HepG2 (cell line): ENCODE measurements around the gene PCARE. TPM values are rescaled to one million over a fixed set of nuclear protein-coding genes. Genes with fewer than 3 reads are reported as not detected.

Experiments
- DNMT1 ChIP-seq: sonication (generic); formaldehyde crosslinking; IDR thresholded peaks from 2 replicates; pipeline ENCODE4 v1.5.1; 2020; ENCODE audit warnings: mild to moderate bottlenecking, missing genetic modification reagents
- FOXP1 ChIP-seq, 2 experiments: fragments of 450-650 bp in 1 of 2; IDR thresholded peaks; 2 replicates each; pipeline ENCODE4 v1.6.1; 2017 to 2018; ENCODE audit warnings: antibody characterized with exemption in 1 of 2
- MLXIP ChIP-seq: sonication (generic); formaldehyde crosslinking; IDR thresholded peaks from 2 replicates; pipeline ENCODE4 v1.9.0; 2021; ENCODE audit warnings: missing genetic modification reagents, borderline replicate concordance
- PAXIP1 ChIP-seq: sonication (generic); formaldehyde crosslinking; conservative IDR thresholded peaks from 2 replicates; pipeline ENCODE4 v1.4.0; 2020; ENCODE audit warnings: mild to moderate bottlenecking, missing genetic modification reagents, moderate library complexity
- PHF5A ChIP-seq: IDR thresholded peaks from one replicate; pipeline ENCODE4 v1.6.1; 2018; ENCODE audit warnings: low read depth, missing genetic modification reagents; ENCODE audit not compliant: unreplicated experiment
- SOX13 ChIP-seq, 3 experiments: fragments of 450-650 bp in 1 of 3; sonication (generic) in 1 of 3; formaldehyde crosslinking in 1 of 3; IDR thresholded peaks in 2 of 3; conservative IDR thresholded peaks in 1 of 3; 2 replicates each; pipeline versions ENCODE4 v1.5.0 to v1.6.1; 2016 to 2020; ENCODE audit warnings: antibody characterized with exemption in 1 of 3, mild to moderate bottlenecking in 1 of 3, missing compliant biosample characterization in 1 of 3, missing genetic modification reagents in 1 of 3, moderate library complexity in 1 of 3
- SRSF1 ChIP-seq: fragments of 200-400 bp; formaldehyde crosslinking; optimal IDR thresholded peaks from 2 replicates; pipeline ENCODE3; 2017; ENCODE audit warnings: mild to moderate bottlenecking, low read depth, low read length, moderate library complexity
- SUZ12 ChIP-seq: fragments of 150-350 bp; IDR thresholded peaks from 2 replicates; pipeline ENCODE4 v1.6.1; 2014; ENCODE audit warnings: low read depth, low read length
- XBP1 ChIP-seq: sonication (generic); formaldehyde crosslinking; IDR thresholded peaks from 2 replicates; pipeline ENCODE4 v1.5.0; 2020; ENCODE audit warnings: missing genetic modification reagents
- ZBTB2 ChIP-seq: sonication (generic); formaldehyde crosslinking; IDR thresholded peaks from 2 replicates; pipeline ENCODE4 v1.8.0; 2022; ENCODE audit warnings: low read depth, missing genetic modification reagents
- ZBTB33 ChIP-seq: sonication (generic); formaldehyde crosslinking; IDR thresholded peaks from 2 replicates; pipeline ENCODE4 v1.4.0; 2020; ENCODE audit warnings: missing genetic modification reagents
- ZMYM2 ChIP-seq: sonication (generic); formaldehyde crosslinking; IDR thresholded peaks from 2 replicates; pipeline ENCODE4 v1.8.0; 2022; ENCODE audit warnings: mild to moderate bottlenecking, missing genetic modification reagents
- ZMYM4 ChIP-seq: sonication (generic); formaldehyde crosslinking; IDR thresholded peaks from 2 replicates; pipeline ENCODE4 v1.8.1; 2023; ENCODE audit warnings: mild to moderate bottlenecking, missing genetic modification reagents
- ZNF10 ChIP-seq: sonication (generic); formaldehyde crosslinking; IDR thresholded peaks from 2 replicates; pipeline ENCODE4 v1.4.0; 2020; ENCODE audit warnings: mild to moderate bottlenecking, low read depth, missing genetic modification reagents, borderline replicate concordance
- ZNF292 ChIP-seq: sonication (generic); formaldehyde crosslinking; IDR thresholded peaks from 2 replicates; pipeline ENCODE4 v1.8.1; 2022; ENCODE audit warnings: mild to moderate bottlenecking, low read depth, missing genetic modification reagents, borderline replicate concordance
- ZNF3 ChIP-seq: IDR thresholded peaks from 2 replicates; pipeline ENCODE4 v1.7.0; 2017; ENCODE audit warnings: inconsistent platforms
- ZNF556 ChIP-seq: sonication (generic); formaldehyde crosslinking; IDR thresholded peaks from 2 replicates; pipeline ENCODE4 v1.4.0; 2020; ENCODE audit warnings: mild to moderate bottlenecking, missing genetic modification reagents, borderline replicate concordance
- ZUFSP ChIP-seq: sonication (generic); formaldehyde crosslinking; IDR thresholded peaks from 2 replicates; pipeline ENCODE4 v1.9.0; 2021; ENCODE audit warnings: missing genetic modification reagents, mild to moderate bottlenecking, borderline replicate concordance
- polyA plus RNA-seq, 8 experiments: library from polyadenylated mRNA; depleted of rRNA in 3 of 8; stranded (reverse) in 7 of 8; unstranded in 1 of 8; fragments of >200 nt; fragmentation: Illumina TruSeq in 4 of 8; extraction: Trizol in 4 of 8; gene quantifications; 2 replicates each; pipeline versions ENCODE4 v1.2.1 to v1.2.3, GENCODE V29; 2011 to 2016; ENCODE audit warnings: low read depth in 4 of 8, missing spikeins in 1 of 8, mixed read lengths in 1 of 8; ENCODE audit not compliant: insufficient read depth in 1 of 8
- total RNA-seq, 5 experiments: library from RNA; depleted of rRNA; stranded (reverse); fragments of >200 nt; fragmentation: Illumina TruSeq; extraction: Trizol; gene quantifications; 2 replicates each; pipeline ENCODE4 v1.2.3, GENCODE V29; 2016; ENCODE audit warnings: low read depth in 1 of 5

Gene PCARE
- total and polyA plus RNA-seq, 2 of the 13 experiments (the other 11 are each of a cell fraction or from before 2014, with no cell fraction given): not detected

GRCh38 chr2:29108225-29108624 is 33.9 kb upstream of the PCARE start (continued):
- no peak for TF ChIP-seq ZBTB2
- no peak for TF ChIP-seq FOXP1 (IDR thresholded peaks at IDR 0.05)
- TF ChIP-seq FOXP1 (CRISPR knock-in tag; IDR thresholded peaks at IDR 0.05): no peak; the same call in 1 of the 2 replicates
- no peak for TF ChIP-seq SRSF1
- no peak for TF ChIP-seq SOX13 (IDR thresholded peaks at IDR 0.05)
- peak in 1 of 2 experiments; percentile 77; a peak in 2 of 4 replicates for TF ChIP-seq SOX13 (CRISPR knock-in tag; conservative IDR thresholded peaks at IDR 0.05 in 1 of 2, IDR thresholded peaks at IDR 0.05 in 1 of 2)
- TF ChIP-seq ZUFSP (CRISPR knock-in tag): no peak
- TF ChIP-seq XBP1: no peak
- TF ChIP-seq ZNF292 (CRISPR knock-in tag): no peak
- TF ChIP-seq ZMYM4: no peak
- no peak for TF ChIP-seq ZNF10 (CRISPR knock-in tag)
- peak; percentile 59; the same call in 1 of the 2 replicates for TF ChIP-seq ZBTB33
- TF ChIP-seq ZNF556 (CRISPR knock-in tag): no peak
- no peak for TF ChIP-seq MLXIP
- TF ChIP-seq ZMYM2 (CRISPR knock-in tag): no peak
- TF ChIP-seq PAXIP1: no peak
- no peak for TF ChIP-seq DNMT1 (CRISPR knock-in tag)
- no peak for TF ChIP-seq PHF5A (CRISPR knock-in tag)
- TF ChIP-seq SUZ12: no peak
- TF ChIP-seq ZNF3 (CRISPR knock-in tag): no peak
